GM10847 (cell line): ENCODE measurements around the gene METRN.

Experiments
- POLR2A ChIP-seq: IDR thresholded peaks from 2 replicates; pipeline ENCODE4 v1.6.1; 2011; ENCODE audit not compliant: insufficient read length; ENCODE audit errors: extremely low read depth

METRN gene

GRCh38 chr16:740459-740763, 25.5 kb downstream of the METRN start:
- TF ChIP-seq POLR2A: no peak

GRCh38 chr16:740764-741505, 26.0 kb downstream of the METRN start, which contains the start of gene CIAO3:
Gene CIAO3 (minus strand): TSS chr16:740997. CDS start chr16:740985, 12 bp downstream.
- TF ChIP-seq POLR2A: no peak

GRCh38 chr16:741986-742629, 27.2 kb downstream of the METRN start:
- TF ChIP-seq POLR2A: no peak

GRCh38 chr16:743794-744500, 29.0 kb downstream of the METRN start:
- no peak for TF ChIP-seq POLR2A

GRCh38 chr16:745739-746138, 30.8 kb downstream of the METRN start:
- TF ChIP-seq POLR2A: no peak

- no peak for TF ChIP-seq POLR2A
These were observed 31.7 kb downstream of the METRN start for GRCh38 chr16:746637-747036.

- TF ChIP-seq POLR2A: no peak
These were observed 33.2 kb downstream of the METRN start for GRCh38 chr16:747978-748746.

- TF ChIP-seq POLR2A: no peak
These were observed 34.1 kb downstream of the METRN start for GRCh38 chr16:749010-749409.

- TF ChIP-seq POLR2A: no peak
These were observed 35.6 kb downstream of the METRN start for GRCh38 chr16:750485-750884.

- no peak for TF ChIP-seq POLR2A
These were observed 36.5 kb downstream of the METRN start for GRCh38 chr16:751152-752006.

GRCh38 chr16:752007-752312, 37.0 kb downstream of the METRN start:
- TF ChIP-seq POLR2A: no peak

GRCh38 chr16:754656-755055, 39.7 kb downstream of the METRN start:
- TF ChIP-seq POLR2A: no peak

- no peak for TF ChIP-seq POLR2A
These were observed 41.5 kb downstream of the METRN start for GRCh38 chr16:756428-756827.

- no peak for TF ChIP-seq POLR2A
These were observed 44.4 kb downstream of the METRN start for GRCh38 chr16:759110-759910.
